GM12878 (cell line): Measurements from ENCODE around the gene YPEL2.

ENCODE experiments used
- ELK1 ChIP-seq: IDR thresholded peaks from 2 replicates; pipeline ENCODE4 v1.6.1; 2012; ENCODE audit warnings: low read depth, low read length, improper control_type of control experiment
- EP300 ChIP-seq, 2 experiments: fragments of 150-350 bp in 1 of 2; IDR thresholded peaks; 2 replicates each; pipeline ENCODE4 v1.6.1; 2011 to 2012; ENCODE audit warnings: low read depth in 2 of 2, low read length in 2 of 2, borderline replicate concordance in 1 of 2, improper control_type of control experiment in 1 of 2, inconsistent platforms in 1 of 2; ENCODE audit not compliant: control insufficient read depth in 1 of 2
- POLR2A ChIP-seq: IDR thresholded peaks from 2 replicates; pipeline ENCODE4 v1.6.1; 2011; ENCODE audit warnings: low read depth, mild to moderate bottlenecking, low read length

GRCh38 chr17:59404471-59404870 is 73.0 kb downstream of the YPEL2 start:
- TF ChIP-seq EP300 (IDR thresholded peaks at IDR 0.05; ENCODE audit: borderline replicate concordance in 1 of 2, control insufficient read depth in 1 of 2, low read depth in 2 of 2, low read length in 2 of 2), result no peak
- no peak for TF ChIP-seq POLR2A
- TF ChIP-seq ELK1, result no peak
